IMR-90 (cell line): ENCODE data around the gene RING1. TPM values are rescaled to one million over a fixed set of nuclear protein-coding genes. Genes with fewer than 3 reads are reported as not detected.

Experiments used
- ATAC-seq: fragments of 200-7000 bp; cut with Tn5 transposase; 2 replicates; pipeline ENCODE4 v1.9.1; 2020; ENCODE audit warnings: low read depth, mild to moderate bottlenecking, moderate library complexity
- BruUV-seq: library from RNA; stranded (reverse); fragments of 400-500 nt; replicated peaks from 2 replicates; lab custom pipeline; 2021; lab: Mats Ljungman, UMichigan
- CTCF ChIA-PET: fragments of 300-600 bp; formaldehyde crosslinking; extraction: SDS; loops from one replicate; lab custom pipeline; 2021; ENCODE audit warnings: antibody characterized with exemption; lab: Yijun Ruan, JAX
- POLR2A ChIA-PET: fragments of 300-600 bp; sonication (Branson Sonifier 250); formaldehyde crosslinking; loops from one replicate; lab custom pipeline; 2022; ENCODE audit warnings: antibody characterized with exemption; ENCODE audit not compliant: unreplicated experiment; lab: Charles Lee
- DNase-seq: peaks from one replicate; pipeline ENCODE4 v3.0.0; 2013
- H2AFZ ChIP-seq: replicated peaks from 2 replicates; pipeline ENCODE3; 2013; ENCODE audit warnings: low read length, mild to moderate bottlenecking; ENCODE audit not compliant: poor library complexity
- H2AK5ac ChIP-seq: 2 replicates; pipeline ENCODE4 v1.6.1; 2013; ENCODE audit warnings: low read depth, low read length, inconsistent platforms
- H2AK9ac ChIP-seq: replicated peaks from 2 replicates; pipeline ENCODE3; 2013; ENCODE audit warnings: mild to moderate bottlenecking, low read depth, low read length, moderate library complexity; ENCODE audit not compliant: poor library complexity
- H2BK120ac ChIP-seq: 2 replicates; pipeline ENCODE4 v1.6.1; 2013; ENCODE audit warnings: low read depth, low read length, inconsistent platforms
- H2BK15ac ChIP-seq: 3 replicates; pipeline ENCODE4 v1.6.1; 2013; ENCODE audit warnings: low read depth, low read length, inconsistent platforms
- H2BK20ac ChIP-seq: 2 replicates; pipeline ENCODE4 v1.6.1; 2013; ENCODE audit warnings: low read depth, mild to moderate bottlenecking, inconsistent platforms, low read length, moderate library complexity
- H2BK5ac ChIP-seq: 2 replicates; pipeline ENCODE4 v1.6.1; 2013; ENCODE audit warnings: mild to moderate bottlenecking, low read depth, low read length, inconsistent platforms; ENCODE audit not compliant: poor library complexity, severe bottlenecking
- H3K14ac ChIP-seq: replicated peaks from 2 replicates; pipeline ENCODE4 v1.6.1; 2013; ENCODE audit warnings: low read depth, low read length, inconsistent platforms
- H3K18ac ChIP-seq: 2 replicates; pipeline ENCODE4 v1.6.1; 2013; ENCODE audit warnings: low read depth, low read length, control low read depth
- H3K23ac ChIP-seq: 2 replicates; pipeline ENCODE4 v1.6.1; 2013; ENCODE audit warnings: low read depth, low read length, inconsistent platforms
- H3K27ac ChIP-seq: 2 replicates; pipeline ENCODE4 v1.5.1; 2013; ENCODE audit warnings: mild to moderate bottlenecking, control low read depth, low read length; ENCODE audit not compliant: insufficient read depth
- H3K27me3 ChIP-seq: 2 replicates; pipeline ENCODE4 v1.6.1; 2013; ENCODE audit warnings: low read length; ENCODE audit not compliant: control insufficient read depth, insufficient read depth
- H3K36me3 ChIP-seq: 2 replicates; pipeline ENCODE4 v1.6.1; 2013; ENCODE audit warnings: low read length, mixed read lengths; ENCODE audit not compliant: control insufficient read depth, insufficient read depth
- H3K4ac ChIP-seq: 2 replicates; pipeline ENCODE4 v1.6.1; 2013; ENCODE audit warnings: low read depth, low read length, inconsistent platforms
- H3K4me1 ChIP-seq: 2 replicates; pipeline ENCODE4 v1.6.1; 2013; ENCODE audit warnings: low read length, mixed read lengths; ENCODE audit not compliant: control insufficient read depth, insufficient read depth
- H3K4me2 ChIP-seq: 2 replicates; pipeline ENCODE4 v1.6.1; 2013; ENCODE audit warnings: low read depth, mild to moderate bottlenecking, control low read depth, low read length, moderate library complexity
- H3K4me3 ChIP-seq: 2 replicates; pipeline ENCODE4 v1.5.1; 2013; ENCODE audit warnings: low read depth, mild to moderate bottlenecking, control low read depth, low read length, moderate library complexity; ENCODE audit not compliant: insufficient read depth
- H3K56ac ChIP-seq: 2 replicates; pipeline ENCODE4 v1.6.1; 2013; ENCODE audit warnings: low read length, inconsistent platforms; ENCODE audit not compliant: insufficient read depth; ENCODE audit errors: extremely low read depth
- H3K79me1 ChIP-seq, 2 experiments: 2 replicates each; pipeline ENCODE4 v1.6.1; 2013; ENCODE audit warnings: low read length in 2 of 2, inconsistent platforms in 1 of 2, low read depth in 1 of 2
- H3K9ac ChIP-seq: 2 replicates; pipeline ENCODE4 v1.6.1; 2013; ENCODE audit warnings: low read depth, low read length, control low read depth
- H3K9me1 ChIP-seq: 2 replicates; pipeline ENCODE4 v1.6.1; 2013; ENCODE audit warnings: low read length, inconsistent platforms; ENCODE audit not compliant: insufficient read depth
- H3K9me3 ChIP-seq: 2 replicates; pipeline ENCODE4 v1.6.1; 2013; ENCODE audit warnings: low read length; ENCODE audit not compliant: control insufficient read depth, insufficient read depth
- H4K20me1 ChIP-seq: 2 replicates; pipeline ENCODE4 v1.6.1; 2013; ENCODE audit warnings: low read length, inconsistent platforms; ENCODE audit not compliant: insufficient read depth
- H4K5ac ChIP-seq: 2 replicates; pipeline ENCODE4 v1.6.1; 2013; ENCODE audit warnings: mild to moderate bottlenecking, low read depth, low read length, control low read depth
- H4K8ac ChIP-seq, 2 experiments: 2 replicates each; pipeline ENCODE4 v1.6.1; 2013; ENCODE audit warnings: low read depth in 2 of 2, low read length in 2 of 2, control low read depth in 1 of 2, inconsistent platforms in 1 of 2
- H4K91ac ChIP-seq: 2 replicates; pipeline ENCODE4 v1.6.1; 2013; ENCODE audit warnings: low read depth, low read length, inconsistent platforms; ENCODE audit not compliant: insufficient read depth
- BHLHE40 ChIP-seq: fragments of 150-350 bp; IDR thresholded peaks from 2 replicates; pipeline ENCODE4 v1.6.1; 2016; ENCODE audit warnings: mild to moderate bottlenecking, low read depth, low read length
- CEBPB ChIP-seq: IDR thresholded peaks from 2 replicates; pipeline ENCODE4 v1.6.1; 2012; ENCODE audit warnings: low read depth, low read length, improper control_type of control experiment
- CHD1 ChIP-seq: IDR thresholded peaks from 2 replicates; pipeline ENCODE4 v1.6.1; 2012; ENCODE audit warnings: low read depth, low read length, improper control_type of control experiment
- CTCF ChIP-seq: conservative IDR thresholded peaks from 2 replicates; pipeline ENCODE4 v1.5.1; 2012; ENCODE audit warnings: mild to moderate bottlenecking, low read depth, low read length, improper control_type of control experiment
- FOS ChIP-seq: fragments of 150-350 bp; IDR thresholded peaks from 2 replicates; pipeline ENCODE4 v1.6.1; 2016; ENCODE audit warnings: low read depth, low read length
- MAFK ChIP-seq: IDR thresholded peaks from 2 replicates; pipeline ENCODE4 v1.6.1; 2012; ENCODE audit warnings: low read depth, low read length, improper control_type of control experiment
- MAZ ChIP-seq: IDR thresholded peaks from 2 replicates; pipeline ENCODE4 v1.6.1; 2012; ENCODE audit warnings: low read depth, mild to moderate bottlenecking, low read length, improper control_type of control experiment, moderate library complexity, borderline replicate concordance
- MXI1 ChIP-seq: IDR thresholded peaks from 2 replicates; pipeline ENCODE4 v1.6.1; 2012; ENCODE audit warnings: low read depth, mild to moderate bottlenecking, low read length, moderate library complexity, borderline replicate concordance
- POLR2A ChIP-seq: IDR thresholded peaks from 2 replicates; pipeline ENCODE4 v1.6.1; 2012; ENCODE audit warnings: mild to moderate bottlenecking, low read depth, low read length
- RFX5 ChIP-seq: IDR thresholded peaks from 2 replicates; pipeline ENCODE4 v1.8.0; 2012; ENCODE audit warnings: low read depth, mild to moderate bottlenecking, low read length, moderate library complexity
- SMC3 ChIP-seq: fragments of 150-350 bp; IDR thresholded peaks from 2 replicates; pipeline ENCODE4 v1.6.1; 2016; ENCODE audit warnings: low read depth, mild to moderate bottlenecking, antibody characterized with exemption, low read length, moderate library complexity
- USF2 ChIP-seq: fragments of 150-350 bp; IDR thresholded peaks from 2 replicates; pipeline ENCODE4 v1.6.1; 2017; ENCODE audit warnings: mild to moderate bottlenecking, antibody characterized with exemption, low read length, low read depth
- WGBS, 2 experiments: methylation state at CpG; one replicate each; pipeline versions ENCODE4 v1.1.5 to v1.1.7; 2013; ENCODE audit warnings: missing lambda C conversion rate in 2 of 2; ENCODE audit not compliant: insufficient read length in 1 of 2; ENCODE audit errors: extremely low coverage in 2 of 2; 5-methylcytosine and 5-hydroxymethylcytosine counted together
- dilution Hi-C: fragments of 300-500 bp; cut with HindIII; formaldehyde crosslinking; loops from one replicate; pipeline ENCODE4 v1.14.3; 2018; ENCODE audit warnings: low sequenced_read_pairs; ENCODE audit not compliant: unreplicated experiment
- in situ Hi-C: fragments of 300-500 bp; cut with MboI; formaldehyde crosslinking; loops from 3 replicates; pipeline ENCODE4 v1.14.3; 2019; ENCODE audit warnings: low sequenced_read_pairs, inconsistent platforms, mixed read lengths
- intact Hi-C: fragments of 100-400 bp; cut with micrococcal nuclease; formaldehyde crosslinking; loops from 2 replicates; pipeline ENCODE4 v1.10.0; 2022
- polyA plus RNA-seq, 3 experiments: library from polyadenylated mRNA; depleted of rRNA; stranded (reverse); fragments of >200 nt; gene quantifications; 2 replicates each; pipeline ENCODE4 v1.2.3, GENCODE V29; 2012; ENCODE audit warnings: low replicate concordance in 1 of 3
- total RNA-seq: library from RNA; depleted of rRNA; stranded (reverse); fragments of >200 nt; gene quantifications from 2 replicates; pipeline ENCODE4 v1.2.3, GENCODE V29; 2012
- TF ChIP-seq, protein P1 (sequence below): fragments of 150-350 bp; IDR thresholded peaks from 2 replicates; pipeline ENCODE4 v1.6.1; 2016; ENCODE audit warnings: low read depth, mild to moderate bottlenecking, low read length, moderate library complexity, borderline replicate concordance

The RING1 gene
- total and polyA plus RNA-seq, 2 of the 4 experiments (the other 2 are of a cell fraction) = 14.9 to 40.8 TPM

DNA sequence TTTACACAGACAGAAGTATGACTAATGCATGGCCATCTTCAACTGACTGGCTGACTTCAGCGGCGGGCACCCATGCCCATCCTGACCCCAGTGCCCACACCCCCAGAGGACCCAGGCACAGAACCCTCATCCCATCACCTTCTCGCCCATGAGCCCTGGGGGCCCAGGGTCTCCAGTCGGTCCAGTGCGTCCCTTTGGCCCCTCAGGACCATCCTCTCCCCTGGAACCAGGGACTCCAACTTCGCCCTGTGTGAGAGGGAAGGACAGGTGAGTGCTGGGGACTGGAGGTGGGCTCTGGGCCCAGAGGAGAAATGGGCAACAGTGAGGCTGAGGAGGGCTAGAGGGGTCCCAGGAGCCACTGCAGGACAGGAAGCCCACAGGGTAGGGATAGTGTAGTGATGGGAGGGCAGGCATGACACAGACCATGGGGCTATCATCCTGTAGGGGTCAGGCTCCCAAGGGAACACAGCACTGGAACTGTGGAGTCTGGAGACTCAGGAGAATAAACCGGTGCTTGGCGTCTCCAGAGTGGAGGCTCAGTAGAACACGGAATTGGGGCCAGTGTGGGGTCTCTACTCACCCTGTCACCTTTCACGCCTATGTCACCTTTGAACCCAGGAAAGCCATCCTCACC is 32.7 kb upstream of the RING1 start:
- POLR2A ChIA-PET = no interaction called here
- CTCF ChIA-PET = no interaction called here
- no peak for ATAC-seq

More for the DNA sequence above, 32.7 kb upstream of the RING1 start:
- no peak overlapping the region for H3K14ac ChIP-seq
- H3K27ac ChIP-seq = no peak overlapping the region
- intact Hi-C loops = no loop called here
- no peaks in the 10 kb centered on the region for H3K9me1 ChIP-seq
- H3K56ac ChIP-seq = no peak overlapping the region
- no peak overlapping the region for H3K4me3 ChIP-seq
- H3K27me3 ChIP-seq = peaks cover 16% of the 10 kb centered on the region
- in situ Hi-C loops = no loop called here
- H3K9me3 ChIP-seq = no peaks in the 10 kb centered on the region
- no peak overlapping the region for H3K18ac ChIP-seq
- no peak overlapping the region for H4K8ac ChIP-seq
- H2AK5ac ChIP-seq = no peak overlapping the region
- 60% methylated on average over 1 of the region's 10 CpGs; no CpG with 5 or more reads in 1 of the 2 experiments for WGBS, 2 experiments
- H3K23ac ChIP-seq = no peak overlapping the region
- H3K4ac ChIP-seq = no peak overlapping the region
- H4K5ac ChIP-seq = no peak overlapping the region
- no peak overlapping the region for H4K91ac ChIP-seq
- H3K4me2 ChIP-seq = no peak overlapping the region
- dilution Hi-C loops = no loop called here
- H2AFZ ChIP-seq = no peak overlapping the region
- no peaks in the 10 kb centered on the region for H3K79me1 ChIP-seq
- no peaks in the 10 kb centered on the region for H3K36me3 ChIP-seq
- H4K20me1 ChIP-seq = no peaks in the 10 kb centered on the region
- no peak overlapping the region for H2BK120ac ChIP-seq
- no peak overlapping the region for H3K9ac ChIP-seq
- H2BK20ac ChIP-seq = no peak overlapping the region
- no peak overlapping the region for H2BK5ac ChIP-seq
- H3K4me1 ChIP-seq = no peaks in the 10 kb centered on the region
- no TSS peak for BruUV-seq
- peak overlapping the region; percentile 50 for H2AK9ac ChIP-seq
- H2BK15ac ChIP-seq = no peak overlapping the region
- TF ChIP-seq, protein P1, sequence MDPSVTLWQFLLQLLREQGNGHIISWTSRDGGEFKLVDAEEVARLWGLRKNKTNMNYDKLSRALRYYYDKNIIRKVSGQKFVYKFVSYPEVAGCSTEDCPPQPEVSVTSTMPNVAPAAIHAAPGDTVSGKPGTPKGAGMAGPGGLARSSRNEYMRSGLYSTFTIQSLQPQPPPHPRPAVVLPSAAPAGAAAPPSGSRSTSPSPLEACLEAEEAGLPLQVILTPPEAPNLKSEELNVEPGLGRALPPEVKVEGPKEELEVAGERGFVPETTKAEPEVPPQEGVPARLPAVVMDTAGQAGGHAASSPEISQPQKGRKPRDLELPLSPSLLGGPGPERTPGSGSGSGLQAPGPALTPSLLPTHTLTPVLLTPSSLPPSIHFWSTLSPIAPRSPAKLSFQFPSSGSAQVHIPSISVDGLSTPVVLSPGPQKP = no peak
- no peak for TF ChIP-seq CEBPB
- no peak for TF ChIP-seq CTCF
- TF ChIP-seq FOS = no peak
- no peak for TF ChIP-seq SMC3
- TF ChIP-seq USF2 = no peak
- no peak for TF ChIP-seq POLR2A
- no peak for TF ChIP-seq BHLHE40
- TF ChIP-seq RFX5 = no peak
- TF ChIP-seq MAZ = no peak
- no peak for TF ChIP-seq CHD1
- no peak for TF ChIP-seq MXI1
- TF ChIP-seq MAFK = no peak
- no peak for DNase-seq
